ENCODE data around the gene MRPL14. TPM values are rescaled to one million over a fixed set of nuclear protein-coding genes. Genes with fewer than 3 reads are reported as not detected.
A peak's percentile ranks its signal among the peaks of the same experiment; 100 is the strongest.

Gene MRPL14
- total RNA-seq, 1 donor from 2014 or later, result 30.3 TPM

DNA sequence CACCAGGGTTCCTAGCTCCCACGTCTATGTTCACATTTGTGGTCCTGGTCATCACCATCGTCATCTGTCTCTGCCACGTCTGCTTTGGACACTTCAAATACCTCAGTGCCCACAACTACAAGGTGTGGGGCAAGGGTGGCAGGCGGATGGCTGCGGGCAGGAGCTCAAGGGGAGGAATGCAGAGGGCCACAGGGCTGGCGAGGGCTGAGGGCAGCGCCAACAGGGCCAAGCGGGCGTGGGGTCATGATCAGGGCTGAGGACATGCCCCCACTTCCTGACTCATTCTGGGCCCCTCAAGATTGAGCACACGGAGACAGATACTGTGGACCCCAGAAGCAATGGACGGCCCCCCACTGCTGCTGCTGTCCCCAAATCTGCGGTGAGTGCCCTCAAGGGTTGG, 26.8 kb upstream of the MRPL14 start:
- no peak overlapping the region for H3K4me3 Mint-ChIP-seq (ENCODE audit: unreplicated experiment)
- H3K9me3 Mint-ChIP-seq (ENCODE audit: unreplicated experiment), result no peaks in the 10 kb centered on the region
- DNase-seq (ENCODE audit: low spot score), result no peak
- H3K4me1 Mint-ChIP-seq (ENCODE audit: unreplicated experiment), result no peaks in the 10 kb centered on the region
- no peak overlapping the region for H3K27ac Mint-ChIP-seq (ENCODE audit: unreplicated experiment)
- H3K27me3 Mint-ChIP-seq (ENCODE audit: unreplicated experiment), result peaks cover 7% of the 10 kb centered on the region
- TF ChIP-seq, protein P1, sequence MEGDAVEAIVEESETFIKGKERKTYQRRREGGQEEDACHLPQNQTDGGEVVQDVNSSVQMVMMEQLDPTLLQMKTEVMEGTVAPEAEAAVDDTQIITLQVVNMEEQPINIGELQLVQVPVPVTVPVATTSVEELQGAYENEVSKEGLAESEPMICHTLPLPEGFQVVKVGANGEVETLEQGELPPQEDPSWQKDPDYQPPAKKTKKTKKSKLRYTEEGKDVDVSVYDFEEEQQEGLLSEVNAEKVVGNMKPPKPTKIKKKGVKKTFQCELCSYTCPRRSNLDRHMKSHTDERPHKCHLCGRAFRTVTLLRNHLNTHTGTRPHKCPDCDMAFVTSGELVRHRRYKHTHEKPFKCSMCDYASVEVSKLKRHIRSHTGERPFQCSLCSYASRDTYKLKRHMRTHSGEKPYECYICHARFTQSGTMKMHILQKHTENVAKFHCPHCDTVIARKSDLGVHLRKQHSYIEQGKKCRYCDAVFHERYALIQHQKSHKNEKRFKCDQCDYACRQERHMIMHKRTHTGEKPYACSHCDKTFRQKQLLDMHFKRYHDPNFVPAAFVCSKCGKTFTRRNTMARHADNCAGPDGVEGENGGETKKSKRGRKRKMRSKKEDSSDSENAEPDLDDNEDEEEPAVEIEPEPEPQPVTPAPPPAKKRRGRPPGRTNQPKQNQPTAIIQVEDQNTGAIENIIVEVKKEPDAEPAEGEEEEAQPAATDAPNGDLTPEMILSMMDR (IDR thresholded peaks at IDR 0.05; ENCODE audit: unreplicated experiment), result no peak
- H3K36me3 Mint-ChIP-seq (ENCODE audit: low read depth, unreplicated experiment), result peaks cover 16% of the 10 kb centered on the region

DNA sequence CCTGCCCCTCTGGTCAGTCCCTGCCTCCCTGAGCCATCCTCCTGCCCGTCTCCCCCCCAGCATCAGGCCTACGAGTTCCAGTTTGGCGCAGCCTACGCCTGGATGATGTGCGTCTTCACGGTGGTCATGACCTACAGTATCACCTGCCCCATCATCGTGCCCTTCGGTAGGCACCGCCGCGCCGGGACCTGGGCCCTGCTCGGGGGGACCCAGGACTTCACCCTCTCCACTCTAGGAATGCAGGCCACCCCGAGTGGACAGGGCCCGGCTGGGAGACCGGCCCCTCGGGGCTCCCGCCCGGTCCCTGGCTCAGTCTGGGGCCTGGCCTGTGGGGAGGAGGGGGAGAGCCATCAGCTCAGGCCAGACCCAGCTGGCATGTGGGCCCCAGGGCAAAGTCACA, 25.3 kb upstream of the MRPL14 start:
- Mint-ChIP-seq H3K27ac (ENCODE audit: unreplicated experiment) (no peak overlapping the region), H3K4me1 (ENCODE audit: unreplicated experiment) (no peaks in the 10 kb centered on the region), H3K36me3 (ENCODE audit: low read depth, unreplicated experiment) (peaks cover 21% of the 10 kb centered on the region), H3K4me3 (ENCODE audit: unreplicated experiment) (no peak overlapping the region), H3K27me3 (ENCODE audit: unreplicated experiment) (peaks cover 7% of the 10 kb centered on the region), H3K9me3 (ENCODE audit: unreplicated experiment) (no peaks in the 10 kb centered on the region)
- DNase-seq (ENCODE audit: low spot score), result no peak
- TF ChIP-seq, protein P1 (IDR thresholded peaks at IDR 0.05; ENCODE audit: unreplicated experiment), result no peak

DNA sequence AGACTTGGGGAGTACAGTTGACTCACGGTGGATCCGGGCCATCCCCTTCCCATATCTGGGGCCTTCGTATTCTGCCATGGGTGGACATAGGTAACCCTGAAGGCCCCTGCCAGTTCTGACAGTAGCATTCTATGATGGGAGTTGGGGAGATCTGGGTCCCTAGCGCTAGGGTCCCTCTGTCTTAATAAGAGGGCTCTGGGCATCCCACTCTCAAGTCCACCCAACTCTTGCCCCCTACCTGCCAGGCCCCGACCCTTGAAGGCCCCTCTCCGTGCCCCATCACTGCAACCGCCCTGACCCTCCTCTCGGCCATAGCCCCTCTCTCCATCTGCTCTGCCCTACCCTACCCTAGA, 24.8 kb upstream of the MRPL14 start:
- no peaks in the 10 kb centered on the region for H3K4me1 Mint-ChIP-seq (ENCODE audit: unreplicated experiment)
- TF ChIP-seq, protein P1 (IDR thresholded peaks at IDR 0.05; ENCODE audit: unreplicated experiment), result no peak
- H3K27ac Mint-ChIP-seq (ENCODE audit: unreplicated experiment), result no peak overlapping the region
- peaks cover 10% of the 10 kb centered on the region for H3K27me3 Mint-ChIP-seq (ENCODE audit: unreplicated experiment)
- H3K9me3 Mint-ChIP-seq (ENCODE audit: unreplicated experiment), result no peaks in the 10 kb centered on the region
- DNase-seq (ENCODE audit: low spot score), result no peak
- H3K36me3 Mint-ChIP-seq (ENCODE audit: low read depth, unreplicated experiment), result peaks cover 21% of the 10 kb centered on the region
- no peak overlapping the region for H3K4me3 Mint-ChIP-seq (ENCODE audit: unreplicated experiment)

DNA sequence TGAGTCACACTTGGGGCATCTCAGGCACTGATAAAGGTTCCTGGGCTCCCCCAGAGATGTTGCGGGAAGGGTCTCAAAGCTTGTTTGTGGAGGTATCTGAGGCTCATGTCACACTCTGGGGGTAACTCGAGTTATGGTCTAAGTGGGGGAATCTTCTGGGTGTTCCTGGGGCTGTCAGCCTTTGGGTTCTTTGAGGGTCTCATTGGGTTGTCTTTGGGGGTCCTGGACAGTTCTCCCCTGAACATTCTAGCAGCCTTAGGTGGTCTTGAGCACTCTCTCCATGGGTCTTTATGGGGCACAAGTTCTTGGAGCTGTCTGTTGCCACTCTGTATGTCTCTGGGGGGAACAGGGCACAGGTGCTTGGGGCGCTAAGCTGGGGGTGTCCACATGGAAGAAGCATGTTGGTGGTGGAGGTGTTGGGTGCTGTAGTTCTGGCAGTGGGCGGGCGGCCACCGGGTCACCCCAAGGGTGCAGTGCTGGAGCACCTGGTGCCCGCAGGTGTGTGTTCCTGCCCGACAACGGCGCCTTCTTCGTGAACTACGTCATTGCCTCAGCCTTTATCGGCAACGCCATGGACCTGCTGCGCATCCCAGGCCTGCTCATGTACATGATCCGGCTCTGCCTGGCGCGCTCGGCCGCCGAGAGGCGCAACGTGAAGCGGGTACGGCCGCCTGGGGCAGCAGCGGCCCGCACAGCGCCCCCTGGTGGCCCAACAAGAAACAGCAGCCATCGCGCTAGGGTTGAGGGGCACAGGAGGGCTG, 24.3 kb upstream of the MRPL14 start:
- no peak overlapping the region for H3K27ac Mint-ChIP-seq (ENCODE audit: unreplicated experiment)
- H3K4me3 Mint-ChIP-seq (ENCODE audit: unreplicated experiment), result no peak overlapping the region
- no peaks in the 10 kb centered on the region for H3K9me3 Mint-ChIP-seq (ENCODE audit: unreplicated experiment)
- H3K36me3 Mint-ChIP-seq (ENCODE audit: low read depth, unreplicated experiment), result peaks cover 21% of the 10 kb centered on the region
- no peaks in the 10 kb centered on the region for H3K4me1 Mint-ChIP-seq (ENCODE audit: unreplicated experiment)
- TF ChIP-seq, protein P1 (IDR thresholded peaks at IDR 0.05; ENCODE audit: unreplicated experiment), result peak; percentile 100
- peaks cover 10% of the 10 kb centered on the region for H3K27me3 Mint-ChIP-seq (ENCODE audit: unreplicated experiment)
- DNase-seq (ENCODE audit: low spot score), result peak; percentile 92

DNA sequence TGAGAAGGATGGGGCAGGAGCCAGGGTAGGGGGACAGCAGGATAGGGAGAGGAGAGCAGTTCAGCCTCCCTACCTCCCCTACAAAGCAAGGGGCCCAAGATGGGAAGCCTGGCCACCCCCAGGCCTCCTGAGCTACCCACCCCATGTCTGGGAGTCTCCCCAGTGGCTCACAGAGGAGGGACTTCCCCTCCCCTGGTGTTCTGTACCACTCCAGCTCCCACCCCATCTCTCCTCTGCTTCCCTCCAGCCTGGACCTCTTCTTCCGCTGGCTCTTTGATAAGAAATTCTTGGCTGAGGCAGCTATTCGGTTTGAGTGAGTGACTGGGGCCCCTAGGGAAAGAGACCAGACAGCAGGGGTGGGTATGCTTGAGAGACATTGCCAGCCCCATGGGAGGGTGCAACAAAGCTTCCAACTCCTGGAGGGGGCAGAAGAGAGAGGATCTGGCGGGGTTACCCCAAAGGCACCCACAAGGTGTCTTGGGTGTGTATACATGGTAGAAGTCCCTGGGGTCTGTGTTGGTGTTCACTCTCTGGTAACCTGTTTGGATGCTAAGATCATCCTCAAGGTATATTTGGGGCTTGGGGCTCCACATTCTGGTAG, 23.2 kb upstream of the MRPL14 start:
- DNase-seq (ENCODE audit: low spot score), result no peak
- peaks cover 12% of the 10 kb centered on the region for H3K27me3 Mint-ChIP-seq (ENCODE audit: unreplicated experiment)
- no peaks in the 10 kb centered on the region for H3K9me3 Mint-ChIP-seq (ENCODE audit: unreplicated experiment)
- TF ChIP-seq, protein P1 (IDR thresholded peaks at IDR 0.05; ENCODE audit: unreplicated experiment), result no peak
- H3K4me3 Mint-ChIP-seq (ENCODE audit: unreplicated experiment), result peak overlapping the region; percentile 49
- no peaks in the 10 kb centered on the region for H3K4me1 Mint-ChIP-seq (ENCODE audit: unreplicated experiment)
- H3K36me3 Mint-ChIP-seq (ENCODE audit: low read depth, unreplicated experiment), result peaks cover 21% of the 10 kb centered on the region
- no peak overlapping the region for H3K27ac Mint-ChIP-seq (ENCODE audit: unreplicated experiment)

Measured in endothelial cell (in vitro differentiated cells).